ENCODE data around the gene SYCE3. TPM values are rescaled to one million over a fixed set of nuclear protein-coding genes. Genes with fewer than 3 reads are reported as not detected.

SYCE3 gene
- total and polyA plus RNA-seq, 9 of the 15 experiments (the other 6 are each of a cell fraction or from before 2014, with no cell fraction given), result 0.56 TPM; not detected in 8

DNA sequence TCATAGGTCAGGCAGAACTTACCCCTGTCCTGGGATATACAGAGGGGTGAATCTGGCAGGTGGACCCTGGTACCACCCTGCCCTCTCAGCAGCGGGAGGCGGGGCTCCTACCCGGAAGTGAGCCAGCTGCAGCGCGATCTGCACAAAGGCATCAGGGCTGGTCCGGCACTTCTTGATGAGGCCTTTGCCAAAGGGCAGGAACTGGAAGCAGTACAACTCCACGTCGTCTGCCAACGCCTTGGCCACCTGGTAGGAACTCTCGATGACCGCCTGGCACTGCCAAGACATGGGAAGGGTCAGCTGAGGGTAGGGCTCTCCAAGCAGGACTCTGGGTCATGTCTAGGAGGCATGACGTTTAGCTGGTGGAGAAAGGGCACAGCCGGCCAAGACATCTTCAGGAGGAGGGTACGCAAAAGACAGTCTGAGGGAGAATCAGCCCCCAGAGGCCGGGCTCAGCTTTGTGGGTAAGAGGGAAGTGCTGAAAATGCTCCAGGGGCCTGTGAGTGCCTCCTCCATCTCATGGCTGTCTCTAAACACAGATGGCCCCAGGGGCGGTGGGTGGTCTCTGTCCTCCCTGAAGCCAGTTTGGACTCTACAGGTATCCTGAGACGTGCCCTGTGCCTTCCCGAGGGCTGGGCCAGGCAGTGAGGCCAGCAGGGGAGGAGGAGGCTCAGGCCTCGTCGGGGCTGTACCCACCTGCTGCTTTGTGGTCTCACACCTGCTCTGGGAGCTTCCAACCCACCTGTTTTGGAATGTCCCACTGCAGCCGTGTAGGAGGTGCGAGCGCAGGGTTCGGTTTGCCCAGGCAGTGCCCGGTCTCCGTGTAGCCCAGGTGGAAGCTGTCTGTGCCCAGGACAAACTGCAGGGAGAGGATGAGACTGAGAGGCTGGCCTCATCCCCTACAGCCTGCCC lies 8.8 kb upstream of the SYCE3 start:
- DNase-seq (ENCODE audit: extremely low read depth in 1 of 4, low spot score in 3 of 4) (no peak), ATAC-seq (no peak), FAIRE-seq (no peak)
- Histone ChIP-seq H3K4me3 (no peak overlapping the region), H3K4me2 (ENCODE audit: insufficient read depth, low read length) (no peak overlapping the region), H4K20me1 (replicated peaks; ENCODE audit: control insufficient read depth, insufficient read depth, low read length) (no peaks in the 10 kb centered on the region), H3K79me2 (ENCODE audit: control insufficient read depth, insufficient read depth, low read length) (no peaks in the 10 kb centered on the region), H3K9ac (ENCODE audit: insufficient read depth in 1 of 2, low read depth in 2 of 2, low read length in 2 of 2) (peak overlapping the region in 1 of 2 experiments; percentile 26; a peak in 1 of 4 replicates), H3K4me1 (replicated peaks in 1 of 2; ENCODE audit: control insufficient read depth in 2 of 2, insufficient read depth in 2 of 2, low read length in 2 of 2) (peaks cover 0 to 10% of the 10 kb centered on the region in 2 experiments; a peak in 3 of 5 replicates), H3K9me3 (replicated peaks; ENCODE audit: control insufficient read depth, insufficient read depth, low read depth, low read length) (no peaks in the 10 kb centered on the region), H2AFZ (ENCODE audit: low read depth, low read length) (no peak overlapping the region), H3K27me3 (ENCODE audit: control insufficient read depth in 2 of 2, insufficient read depth in 2 of 2, low read length in 2 of 2) (no peaks in the 10 kb centered on the region), H3K9me1 (ENCODE audit: control insufficient read depth, insufficient read depth, low read length) (no peaks in the 10 kb centered on the region), H3K36me3 (ENCODE audit: control insufficient read depth, insufficient read depth, low read length) (no peaks in the 10 kb centered on the region), H3K27ac (ENCODE audit: extremely low read depth, low read depth, low read length) (no peak overlapping the region)
- in situ Hi-C loops (cut with MboI), result no loop called here
- no peak for TF ChIP-seq ZNF436 (CRISPR knock-in tag; IDR thresholded peaks at IDR 0.05)
- TF ChIP-seq ZNF217 (CRISPR knock-in tag; IDR thresholded peaks at IDR 0.05), result no peak
- TF ChIP-seq, protein P1, sequence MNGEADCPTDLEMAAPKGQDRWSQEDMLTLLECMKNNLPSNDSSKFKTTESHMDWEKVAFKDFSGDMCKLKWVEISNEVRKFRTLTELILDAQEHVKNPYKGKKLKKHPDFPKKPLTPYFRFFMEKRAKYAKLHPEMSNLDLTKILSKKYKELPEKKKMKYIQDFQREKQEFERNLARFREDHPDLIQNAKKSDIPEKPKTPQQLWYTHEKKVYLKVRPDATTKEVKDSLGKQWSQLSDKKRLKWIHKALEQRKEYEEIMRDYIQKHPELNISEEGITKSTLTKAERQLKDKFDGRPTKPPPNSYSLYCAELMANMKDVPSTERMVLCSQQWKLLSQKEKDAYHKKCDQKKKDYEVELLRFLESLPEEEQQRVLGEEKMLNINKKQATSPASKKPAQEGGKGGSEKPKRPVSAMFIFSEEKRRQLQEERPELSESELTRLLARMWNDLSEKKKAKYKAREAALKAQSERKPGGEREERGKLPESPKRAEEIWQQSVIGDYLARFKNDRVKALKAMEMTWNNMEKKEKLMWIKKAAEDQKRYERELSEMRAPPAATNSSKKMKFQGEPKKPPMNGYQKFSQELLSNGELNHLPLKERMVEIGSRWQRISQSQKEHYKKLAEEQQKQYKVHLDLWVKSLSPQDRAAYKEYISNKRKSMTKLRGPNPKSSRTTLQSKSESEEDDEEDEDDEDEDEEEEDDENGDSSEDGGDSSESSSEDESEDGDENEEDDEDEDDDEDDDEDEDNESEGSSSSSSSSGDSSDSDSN (IDR thresholded peaks at IDR 0.05; ENCODE audit: borderline replicate concordance in 1 of 2, low read depth in 2 of 2, low read length in 2 of 2), result no peak
- no peak for TF ChIP-seq ZNF347 (CRISPR knock-in tag; IDR thresholded peaks at IDR 0.05; ENCODE audit: low read depth)
- no peak for TF ChIP-seq RFX7 (CRISPR knock-in tag; IDR thresholded peaks at IDR 0.05)
- TF ChIP-seq ZBTB7A (IDR thresholded peaks at IDR 0.05; ENCODE audit: borderline replicate concordance, control insufficient read depth, low read depth, low read length), result no peak
- TF ChIP-seq BDP1 (IDR thresholded peaks at IDR 0.05; ENCODE audit: insufficient read depth, insufficient read length), result no peak
- TF ChIP-seq FUS (optimal IDR thresholded peaks at IDR 0.05; ENCODE audit: low read depth, low read length), result no peak
- TF ChIP-seq YBX1 (IDR thresholded peaks at IDR 0.05), result no peak
- TF ChIP-seq KAT7 (CRISPR knock-in tag; IDR thresholded peaks at IDR 0.05; ENCODE audit: borderline replicate concordance), result no peak
- TF ChIP-seq, protein P2, sequence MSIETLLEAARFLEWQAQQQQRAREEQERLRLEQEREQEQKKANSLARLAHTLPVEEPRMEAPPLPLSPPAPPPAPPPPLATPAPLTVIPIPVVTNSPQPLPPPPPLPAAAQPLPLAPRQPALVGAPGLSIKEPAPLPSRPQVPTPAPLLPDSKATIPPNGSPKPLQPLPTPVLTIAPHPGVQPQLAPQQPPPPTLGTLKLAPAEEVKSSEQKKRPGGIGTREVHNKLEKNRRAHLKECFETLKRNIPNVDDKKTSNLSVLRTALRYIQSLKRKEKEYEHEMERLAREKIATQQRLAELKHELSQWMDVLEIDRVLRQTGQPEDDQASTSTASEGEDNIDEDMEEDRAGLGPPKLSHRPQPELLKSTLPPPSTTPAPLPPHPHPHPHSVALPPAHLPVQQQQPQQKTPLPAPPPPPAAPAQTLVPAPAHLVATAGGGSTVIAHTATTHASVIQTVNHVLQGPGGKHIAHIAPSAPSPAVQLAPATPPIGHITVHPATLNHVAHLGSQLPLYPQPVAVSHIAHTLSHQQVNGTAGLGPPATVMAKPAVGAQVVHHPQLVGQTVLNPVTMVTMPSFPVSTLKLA (conservative IDR thresholded peaks at IDR 0.05), result no peak
- TF ChIP-seq TCFL5 (CRISPR knock-in tag; conservative IDR thresholded peaks at IDR 0.05), result no peak
- TF ChIP-seq XRCC3 (IDR thresholded peaks at IDR 0.05), result no peak
- TF ChIP-seq, protein P3, sequence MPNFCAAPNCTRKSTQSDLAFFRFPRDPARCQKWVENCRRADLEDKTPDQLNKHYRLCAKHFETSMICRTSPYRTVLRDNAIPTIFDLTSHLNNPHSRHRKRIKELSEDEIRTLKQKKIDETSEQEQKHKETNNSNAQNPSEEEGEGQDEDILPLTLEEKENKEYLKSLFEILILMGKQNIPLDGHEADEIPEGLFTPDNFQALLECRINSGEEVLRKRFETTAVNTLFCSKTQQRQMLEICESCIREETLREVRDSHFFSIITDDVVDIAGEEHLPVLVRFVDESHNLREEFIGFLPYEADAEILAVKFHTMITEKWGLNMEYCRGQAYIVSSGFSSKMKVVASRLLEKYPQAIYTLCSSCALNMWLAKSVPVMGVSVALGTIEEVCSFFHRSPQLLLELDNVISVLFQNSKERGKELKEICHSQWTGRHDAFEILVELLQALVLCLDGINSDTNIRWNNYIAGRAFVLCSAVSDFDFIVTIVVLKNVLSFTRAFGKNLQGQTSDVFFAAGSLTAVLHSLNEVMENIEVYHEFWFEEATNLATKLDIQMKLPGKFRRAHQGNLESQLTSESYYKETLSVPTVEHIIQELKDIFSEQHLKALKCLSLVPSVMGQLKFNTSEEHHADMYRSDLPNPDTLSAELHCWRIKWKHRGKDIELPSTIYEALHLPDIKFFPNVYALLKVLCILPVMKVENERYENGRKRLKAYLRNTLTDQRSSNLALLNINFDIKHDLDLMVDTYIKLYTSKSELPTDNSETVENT (CRISPR knock-in tag; IDR thresholded peaks at IDR 0.05), result no peak
- no TSS peak for BruUV-seq (replicated peaks)
- intact Hi-C loops (cut with micrococcal nuclease), result no loop called here
- 63% methylated on average over 23 of the region's 26 CpGs for WGBS (ENCODE audit: insufficient coverage, low coverage, missing lambda C conversion rate)
- POLR2A ChIA-PET, result interaction anchor here (0.7 kb wide), 1 partner anchor 18 kb away, joined by 3 read pairs; no protein-coding TSS in a partner anchor
- CTCF ChIA-PET (ENCODE audit: low intra/inter-chr PET ratio), result no interaction called here

Data from K562 (cell line).